GM18873 (cell line): ENCODE data around the gene PRKAA2.

Experiments used
- ATAC-seq: cut with Tn5 transposase; IDR thresholded peaks from one replicate; pipeline ENCODE4 v1.9.1; 2021; ENCODE audit warnings: mild to moderate bottlenecking, moderate library complexity, moderate number of reproducible peaks; ENCODE audit not compliant: unreplicated experiment, low FRiP score

Gene PRKAA2

GRCh38 chr1:56710646-56711045, 65.5 kb downstream of the PRKAA2 start:
- no peak for ATAC-seq

GRCh38 chr1:56712150-56712549, 67.0 kb downstream of the PRKAA2 start:
- no peak for ATAC-seq

GRCh38 chr1:56713112-56713511, 68.0 kb downstream of the PRKAA2 start:
- ATAC-seq = no peak

- ATAC-seq = no peak
Measured at GRCh38 chr1:56715156-56715555, 70.0 kb downstream of the PRKAA2 start.

GRCh38 chr1:56719171-56719570, 74.1 kb downstream of the PRKAA2 start:
- no peak for ATAC-seq

GRCh38 chr1:56726706-56727105, 81.6 kb downstream of the PRKAA2 start:
- no peak for ATAC-seq

GRCh38 chr1:56728964-56729363, 83.8 kb downstream of the PRKAA2 start:
- ATAC-seq = no peak

- ATAC-seq = no peak
Measured at GRCh38 chr1:56745231-56745630, 100.1 kb downstream of the PRKAA2 start.

GRCh38 chr1:56754708-56755479, 109.8 kb downstream of the PRKAA2 start:
- ATAC-seq = no peak

GRCh38 chr1:56755911-56756310, 110.8 kb downstream of the PRKAA2 start:
- no peak for ATAC-seq

GRCh38 chr1:56758135-56758534, 113.0 kb downstream of the PRKAA2 start:
- ATAC-seq = no peak

- ATAC-seq = no peak
Measured at GRCh38 chr1:56758794-56759193, 113.7 kb downstream of the PRKAA2 start.
